Psoas muscle (tissue), 8 donors: ENCODE data around the gene TAF4. TPM values are rescaled to one million over a fixed set of nuclear protein-coding genes. Genes with fewer than 3 reads are reported as not detected.
A peak's percentile ranks its signal among the peaks of the same experiment; 100 is the strongest.
"Not testable (repeated sequence)": the region's sequence is repeated elsewhere in the genome, so short reads cannot be mapped to it uniquely, and the experiment has no call there.

Source experiments
- ATAC-seq, 4 donors: fragments of 200-7000 bp; cut with Tn5 transposase; one replicate each; pipeline ENCODE4 v1.9.1; 2020; ENCODE audit warnings: moderate library complexity in 3 of 4, mild to moderate bottlenecking in 2 of 4
- DNase-seq, 2 donors: peaks; one replicate each; pipeline ENCODE4 v3.0.0-alpha.2; 2020
- H3K27ac ChIP-seq: fragments of 200-600 bp; one replicate; pipeline ENCODE4 v1.8.0; 2022
- H3K27me3 ChIP-seq, 3 donors: fragments of 200-600 bp in 1 of 3; one replicate each; pipeline versions ENCODE4 v1.6.1 to v1.8.0; 2013 to 2022; ENCODE audit warnings: low read length in 2 of 3, mild to moderate bottlenecking in 2 of 3, moderate library complexity in 1 of 3; ENCODE audit not compliant: insufficient read depth in 3 of 3
- H3K36me3 ChIP-seq, 2 donors: fragments of 200-600 bp in 1 of 2; one replicate each; pipeline versions ENCODE4 v1.6.1 to v1.8.0; 2013 to 2022; ENCODE audit warnings: low read depth in 1 of 2, mild to moderate bottlenecking in 1 of 2, moderate library complexity in 1 of 2; ENCODE audit not compliant: insufficient read depth in 1 of 2
- H3K4me1 ChIP-seq: fragments of 200-600 bp; one replicate; pipeline ENCODE4 v1.8.0; 2022
- H3K4me3 ChIP-seq: fragments of 200-600 bp; one replicate; pipeline ENCODE4 v1.8.0; 2022; ENCODE audit warnings: mild to moderate bottlenecking
- H3K9me3 ChIP-seq: fragments of 200-600 bp; one replicate; pipeline ENCODE4 v1.8.0; 2022
- WGBS, 3 donors: extraction: QIAGEN DNeasy Blood & Tissue Kit; methylation state at CpG; one replicate each; pipeline versions ENCODE4 v1.1.6 to v1.1.7; 2013; 5-methylcytosine and 5-hydroxymethylcytosine counted together
- intact Hi-C, 2 donors: fragments of 100-400 bp; cut with DNase I; formaldehyde crosslinking; loops; one replicate each; pipeline versions ENCODE4 v1.11.0 to v1.14.2; 2022
- polyA plus RNA-seq, 3 donors: library from polyadenylated mRNA; stranded (reverse); fragments of 200-250 nt; gene quantifications; one replicate each; pipeline ENCODE4 v1.2.3, GENCODE V29; 2013
- total RNA-seq, 4 donors: library from RNA; stranded (reverse); fragmentation: NEBNext Ultra II Directional in 2 of 4; extraction: Animal tissue kit (Norgen Biotek cat#: 25700) in 2 of 4; gene quantifications; one replicate each; pipeline versions ENCODE4 v1.2.1 to v1.2.4, GENCODE V29; 2021 to 2023
- TF ChIP-seq, protein P1 (sequence below): fragments of 200-600 bp; IDR thresholded peaks from one replicate; pipeline ENCODE4 v1.8.0; 2022; ENCODE audit warnings: antibody characterized with exemption
- donor health status: healthy with polysubstance abuse.
- donor health status: DM: no; HTN: no; CAD: no; lungs with moderate emphysema.
- donor health status: Bipolar disorder and iron deficiency.
- donor health status: healthy.
- donor health status: DM: yes; HTN: yes; CAD: no.
- donor health status: DM: no; HTN: no; CAD: no.
- donor health status: DM: no; HTN: no; CAD: no.
- donor health status: DM: yes; HTN: yes; CAD: no.

Gene TAF4
- total and polyA plus RNA-seq, 7 donors: 2.8 to 17.7 (median 10.7) TPM

GRCh38 chr20:62088258-62089127, 22.8 kb upstream of the TAF4 start:
- Histone ChIP-seq H3K36me3 (no peaks in the 10 kb centered on the region), H3K4me1 (no peaks in the 10 kb centered on the region), H3K9me3 (no peaks in the 10 kb centered on the region), H3K27me3 (no peaks in the 10 kb centered on the region), H3K4me3 (no peak overlapping the region), H3K27ac (no peak overlapping the region)
- 58 to 64% (median 59%) methylated on average over 15 of the region's 15 CpGs for WGBS, 3 donors
- DNase-seq: no peak
- intact Hi-C loops: no loop called here
- TF ChIP-seq, protein P1, sequence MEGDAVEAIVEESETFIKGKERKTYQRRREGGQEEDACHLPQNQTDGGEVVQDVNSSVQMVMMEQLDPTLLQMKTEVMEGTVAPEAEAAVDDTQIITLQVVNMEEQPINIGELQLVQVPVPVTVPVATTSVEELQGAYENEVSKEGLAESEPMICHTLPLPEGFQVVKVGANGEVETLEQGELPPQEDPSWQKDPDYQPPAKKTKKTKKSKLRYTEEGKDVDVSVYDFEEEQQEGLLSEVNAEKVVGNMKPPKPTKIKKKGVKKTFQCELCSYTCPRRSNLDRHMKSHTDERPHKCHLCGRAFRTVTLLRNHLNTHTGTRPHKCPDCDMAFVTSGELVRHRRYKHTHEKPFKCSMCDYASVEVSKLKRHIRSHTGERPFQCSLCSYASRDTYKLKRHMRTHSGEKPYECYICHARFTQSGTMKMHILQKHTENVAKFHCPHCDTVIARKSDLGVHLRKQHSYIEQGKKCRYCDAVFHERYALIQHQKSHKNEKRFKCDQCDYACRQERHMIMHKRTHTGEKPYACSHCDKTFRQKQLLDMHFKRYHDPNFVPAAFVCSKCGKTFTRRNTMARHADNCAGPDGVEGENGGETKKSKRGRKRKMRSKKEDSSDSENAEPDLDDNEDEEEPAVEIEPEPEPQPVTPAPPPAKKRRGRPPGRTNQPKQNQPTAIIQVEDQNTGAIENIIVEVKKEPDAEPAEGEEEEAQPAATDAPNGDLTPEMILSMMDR: no peak
- ATAC-seq: peak; percentile 82 to 92 (median 89)

DNA sequence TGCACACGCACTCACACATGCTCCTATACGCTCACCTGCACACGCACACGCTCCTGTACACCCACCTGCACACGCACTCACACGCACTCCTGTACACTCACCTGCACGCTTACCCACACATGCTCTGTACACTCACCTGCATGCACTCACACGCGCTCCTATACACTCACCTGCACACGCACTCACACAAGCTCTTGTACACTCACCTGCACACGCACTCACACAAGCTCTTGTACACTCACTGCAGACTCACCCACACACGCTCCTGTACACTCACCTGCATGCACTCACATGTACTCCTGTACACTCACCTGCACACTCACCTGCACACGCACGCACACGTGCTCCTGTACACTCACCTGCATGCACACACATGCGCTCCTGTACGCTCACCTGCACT, 22.0 kb upstream of the TAF4 start:
- TF ChIP-seq, protein P1: no peak
- Histone ChIP-seq H3K27ac (no peak overlapping the region), H3K4me3 (no peak overlapping the region), H3K4me1 (no peaks in the 10 kb centered on the region), H3K36me3 (no peaks in the 10 kb centered on the region), H3K9me3 (no peaks in the 10 kb centered on the region), H3K27me3 (no peaks in the 10 kb centered on the region)
- DNase-seq (no peak), ATAC-seq (peak in 1 of 4 donors; percentile 2)
- WGBS, 3 donors: 90 to 94% (median 94%) methylated on average over 17 of the region's 17 CpGs
- intact Hi-C loops: no loop called here

- Histone ChIP-seq H3K4me3 (no peak overlapping the region), H3K4me1 (no peaks in the 10 kb centered on the region), H3K9me3 (no peaks in the 10 kb centered on the region), H3K27ac (no peak overlapping the region), H3K27me3 (no peaks in the 10 kb centered on the region), H3K36me3 (no peaks in the 10 kb centered on the region)
- no peak for DNase-seq
- intact Hi-C loops: no loop called here
- peak; percentile 50 to 72 (median 64) for ATAC-seq
- TF ChIP-seq, protein P1: no peak
- WGBS, 3 donors: 22 to 28% (median 26%) methylated on average over 11 of the region's 11 CpGs
Measured at GRCh38 chr20:62087227-62087626, 21.5 kb upstream of the TAF4 start.

- Histone ChIP-seq H3K27me3 (no peaks in the 10 kb centered on the region), H3K4me1 (no peaks in the 10 kb centered on the region), H3K36me3 (no peaks in the 10 kb centered on the region), H3K27ac (no peak overlapping the region), H3K4me3 (no peak overlapping the region), H3K9me3 (no peaks in the 10 kb centered on the region)
- TF ChIP-seq, protein P1: no peak
- intact Hi-C loops: no loop called here
- DNase-seq: no peak
- WGBS, 3 donors: 55 to 63% (median 58%) methylated on average over 9 of the region's 9 CpGs
- no peak for ATAC-seq
Measured at GRCh38 chr20:62085206-62085605, 19.5 kb upstream of the TAF4 start.

GRCh38 chr20:62084224-62084623, 18.5 kb upstream of the TAF4 start:
- not testable (repeated sequence) for ATAC-seq, H3K27ac ChIP-seq, H3K9me3 ChIP-seq, H3K27me3 ChIP-seq, H3K36me3 ChIP-seq, H3K4me3 ChIP-seq, H3K4me1 ChIP-seq, DNase-seq
- intact Hi-C loops: loop anchor here in 1 of 2 donors (5.0 kb wide), 1 partner anchor 33 kb away; no protein-coding TSS in a partner anchor
- WGBS, 3 donors: 92 to 96% (median 94%) methylated on average over 9 of the region's 9 CpGs
